ENCODE measurements around the gene CASP10. TPM values are rescaled to one million over a fixed set of nuclear protein-coding genes. Genes with fewer than 3 reads are reported as not detected.
"Not testable (repeated sequence)": the region's sequence is repeated elsewhere in the genome, so short reads cannot be mapped to it uniquely, and the experiment has no call there.

CASP10 gene
- total RNA-seq, 1 donor from 2014 or later, result 2.6 TPM

DNA sequence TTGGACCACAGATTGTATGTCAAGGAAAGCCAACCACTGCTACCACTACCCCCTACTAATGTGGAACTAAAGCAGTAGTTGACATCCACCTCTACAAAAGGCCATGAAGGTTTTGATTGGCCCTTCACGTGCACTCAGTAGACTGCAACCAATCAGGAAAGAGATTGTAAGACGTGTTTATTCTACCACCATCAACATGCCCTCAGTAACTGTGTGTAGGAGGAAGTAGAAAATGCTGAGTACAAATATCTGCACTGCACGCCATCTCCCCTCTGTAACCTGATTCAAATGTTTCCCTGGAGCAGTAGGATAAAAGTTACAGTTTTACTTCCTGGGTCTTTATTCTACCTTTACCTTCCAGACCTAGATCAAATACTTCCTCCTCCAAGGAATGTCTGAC, 2.9 kb upstream of the CASP10 start:
- Histone ChIP-seq H3K27me3 (ENCODE audit: control insufficient read depth, insufficient read depth, low read length) (no peaks in the 10 kb centered on the region), H3K4me3 (ENCODE audit: low read depth, low read length) (no peak overlapping the region), H3K36me3 (ENCODE audit: control insufficient read depth, insufficient read depth, low read length) (no peaks in the 10 kb centered on the region)
- no peak for FAIRE-seq
- DNase-seq (ENCODE audit: low read depth), result no peak
- TF ChIP-seq, protein P1, sequence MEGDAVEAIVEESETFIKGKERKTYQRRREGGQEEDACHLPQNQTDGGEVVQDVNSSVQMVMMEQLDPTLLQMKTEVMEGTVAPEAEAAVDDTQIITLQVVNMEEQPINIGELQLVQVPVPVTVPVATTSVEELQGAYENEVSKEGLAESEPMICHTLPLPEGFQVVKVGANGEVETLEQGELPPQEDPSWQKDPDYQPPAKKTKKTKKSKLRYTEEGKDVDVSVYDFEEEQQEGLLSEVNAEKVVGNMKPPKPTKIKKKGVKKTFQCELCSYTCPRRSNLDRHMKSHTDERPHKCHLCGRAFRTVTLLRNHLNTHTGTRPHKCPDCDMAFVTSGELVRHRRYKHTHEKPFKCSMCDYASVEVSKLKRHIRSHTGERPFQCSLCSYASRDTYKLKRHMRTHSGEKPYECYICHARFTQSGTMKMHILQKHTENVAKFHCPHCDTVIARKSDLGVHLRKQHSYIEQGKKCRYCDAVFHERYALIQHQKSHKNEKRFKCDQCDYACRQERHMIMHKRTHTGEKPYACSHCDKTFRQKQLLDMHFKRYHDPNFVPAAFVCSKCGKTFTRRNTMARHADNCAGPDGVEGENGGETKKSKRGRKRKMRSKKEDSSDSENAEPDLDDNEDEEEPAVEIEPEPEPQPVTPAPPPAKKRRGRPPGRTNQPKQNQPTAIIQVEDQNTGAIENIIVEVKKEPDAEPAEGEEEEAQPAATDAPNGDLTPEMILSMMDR (IDR thresholded peaks at IDR 0.05; ENCODE audit: insufficient read depth, low read length, severe bottlenecking), result no peak

DNA sequence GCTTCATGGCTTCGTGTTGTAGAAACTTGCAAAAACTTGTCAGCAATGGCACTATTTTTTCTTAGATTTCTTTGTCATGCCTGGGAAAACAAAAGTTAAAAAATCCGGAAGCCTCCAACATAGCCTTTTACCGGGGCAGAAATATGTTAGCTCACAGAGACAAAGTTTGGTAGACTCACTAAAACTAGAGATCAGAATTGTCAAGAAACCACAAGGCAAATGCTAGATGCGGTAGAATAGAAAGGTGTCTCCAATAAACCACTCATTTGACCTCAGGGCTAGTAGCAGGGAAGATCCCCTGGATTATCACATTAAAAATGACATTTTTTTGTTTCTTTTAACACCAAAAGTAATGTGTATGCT, 405 bp downstream of the CASP10 start:
- H3K4me3 ChIP-seq (ENCODE audit: low read depth, low read length), result peak overlapping the region; percentile 48
- H3K36me3 ChIP-seq (ENCODE audit: control insufficient read depth, insufficient read depth, low read length), result no peaks in the 10 kb centered on the region
- TF ChIP-seq, protein P1 (IDR thresholded peaks at IDR 0.05; ENCODE audit: insufficient read depth, low read length, severe bottlenecking), result no peak
- DNase-seq (ENCODE audit: low read depth), result no peak
- no peak for FAIRE-seq
- no peaks in the 10 kb centered on the region for H3K27me3 ChIP-seq (ENCODE audit: control insufficient read depth, insufficient read depth, low read length)

DNA sequence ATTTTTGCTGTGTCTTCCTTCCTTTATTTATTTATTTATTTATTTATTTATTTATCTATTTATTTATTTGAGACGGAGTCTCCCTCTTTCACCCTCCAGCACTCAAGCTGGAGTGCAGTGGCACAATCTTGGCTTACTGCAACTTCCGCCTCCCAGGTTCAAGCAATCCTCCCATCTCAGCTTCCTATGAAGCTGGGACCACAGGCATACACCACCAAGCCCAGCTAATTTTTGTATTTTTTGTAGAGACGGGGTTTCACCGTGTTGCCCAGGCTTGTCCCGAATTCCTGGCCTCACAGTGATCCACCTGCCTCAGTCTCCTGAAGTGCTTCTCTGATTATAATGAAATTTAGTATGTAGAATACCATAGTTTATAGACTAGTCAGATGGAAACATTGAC, 894 bp downstream of the CASP10 start:
- H3K27me3 ChIP-seq (ENCODE audit: control insufficient read depth, insufficient read depth, low read length); FAIRE-seq; H3K36me3 ChIP-seq (ENCODE audit: control insufficient read depth, insufficient read depth, low read length): not testable (repeated sequence)
- peak overlapping the region; percentile 48 for H3K4me3 ChIP-seq (ENCODE audit: low read depth, low read length)
- DNase-seq (ENCODE audit: low read depth), result peak; percentile 24

DNA sequence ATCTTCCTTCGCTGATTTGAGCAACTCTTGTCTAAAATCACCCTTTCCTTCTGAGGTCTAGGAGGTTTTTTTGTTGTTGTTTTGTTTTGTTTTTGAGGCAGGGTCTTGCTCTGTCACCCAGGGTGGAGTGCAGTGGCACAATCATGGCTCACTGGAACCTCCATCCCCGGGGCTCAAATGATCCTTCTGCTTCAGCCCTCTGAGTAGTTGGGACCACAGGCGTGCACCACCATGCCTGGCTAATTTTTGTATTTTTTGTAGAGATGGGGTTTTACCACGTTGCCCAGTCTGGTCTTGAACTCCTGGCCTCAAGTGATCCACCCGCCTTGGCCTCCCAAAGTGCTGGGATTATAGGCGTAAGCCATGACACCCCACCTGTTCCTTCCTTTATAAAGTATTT, 1.3 kb downstream of the CASP10 start:
- not testable (repeated sequence) for FAIRE-seq; H3K27me3 ChIP-seq (ENCODE audit: control insufficient read depth, insufficient read depth, low read length); DNase-seq (ENCODE audit: low read depth); H3K36me3 ChIP-seq (ENCODE audit: control insufficient read depth, insufficient read depth, low read length)
- peak overlapping the region; percentile 48 for H3K4me3 ChIP-seq (ENCODE audit: low read depth, low read length)

DNA sequence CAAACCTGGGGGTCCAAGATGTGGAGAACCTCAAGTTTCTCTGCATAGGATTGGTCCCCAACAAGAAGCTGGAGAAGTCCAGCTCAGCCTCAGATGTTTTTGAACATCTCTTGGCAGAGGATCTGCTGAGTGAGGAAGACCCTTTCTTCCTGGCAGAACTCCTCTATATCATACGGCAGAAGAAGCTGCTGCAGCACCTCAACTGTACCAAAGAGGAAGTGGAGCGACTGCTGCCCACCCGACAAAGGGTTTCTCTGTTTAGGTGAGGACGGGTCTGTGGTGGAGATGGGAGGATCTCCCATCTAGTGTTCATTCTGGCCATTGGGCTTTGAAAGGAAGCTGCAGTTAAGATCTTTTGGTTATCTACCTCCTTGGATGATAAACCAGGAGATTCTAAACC, 2.9 kb downstream of the CASP10 start:
- FAIRE-seq, result no peak
- DNase-seq (ENCODE audit: low read depth), result no peak
- Histone ChIP-seq H3K36me3 (ENCODE audit: control insufficient read depth, insufficient read depth, low read length) (no peaks in the 10 kb centered on the region), H3K27me3 (ENCODE audit: control insufficient read depth, insufficient read depth, low read length) (no peaks in the 10 kb centered on the region), H3K4me3 (ENCODE audit: low read depth, low read length) (no peak overlapping the region)
- TF ChIP-seq, protein P1 (IDR thresholded peaks at IDR 0.05; ENCODE audit: insufficient read depth, low read length, severe bottlenecking), result no peak

DNA sequence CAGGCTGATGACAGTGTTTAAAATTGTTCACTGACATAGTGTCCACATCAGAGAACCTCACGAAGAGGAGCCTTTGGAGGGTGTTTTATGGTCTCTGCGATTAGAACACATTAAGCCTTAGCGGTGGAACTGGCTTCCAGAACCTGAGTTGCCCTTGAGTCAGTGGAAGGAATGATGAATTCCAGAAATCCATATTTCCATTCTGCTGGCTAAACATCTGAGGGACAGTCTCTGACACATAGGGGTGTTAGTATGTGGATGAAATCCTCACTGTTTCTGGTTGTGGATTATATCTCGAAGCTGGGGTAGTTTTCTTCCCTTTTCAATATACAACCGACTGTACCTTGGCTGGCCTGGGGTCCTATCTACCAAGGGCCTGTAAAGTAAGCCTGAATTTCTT, 4.0 kb downstream of the CASP10 start:
- H3K27me3 ChIP-seq (ENCODE audit: control insufficient read depth, insufficient read depth, low read length), result no peaks in the 10 kb centered on the region
- no peak overlapping the region for H3K4me3 ChIP-seq (ENCODE audit: low read depth, low read length)
- no peak for FAIRE-seq
- H3K36me3 ChIP-seq (ENCODE audit: control insufficient read depth, insufficient read depth, low read length), result no peaks in the 10 kb centered on the region
- TF ChIP-seq, protein P1 (IDR thresholded peaks at IDR 0.05; ENCODE audit: insufficient read depth, low read length, severe bottlenecking), result no peak
- DNase-seq (ENCODE audit: low read depth), result no peak

DNA sequence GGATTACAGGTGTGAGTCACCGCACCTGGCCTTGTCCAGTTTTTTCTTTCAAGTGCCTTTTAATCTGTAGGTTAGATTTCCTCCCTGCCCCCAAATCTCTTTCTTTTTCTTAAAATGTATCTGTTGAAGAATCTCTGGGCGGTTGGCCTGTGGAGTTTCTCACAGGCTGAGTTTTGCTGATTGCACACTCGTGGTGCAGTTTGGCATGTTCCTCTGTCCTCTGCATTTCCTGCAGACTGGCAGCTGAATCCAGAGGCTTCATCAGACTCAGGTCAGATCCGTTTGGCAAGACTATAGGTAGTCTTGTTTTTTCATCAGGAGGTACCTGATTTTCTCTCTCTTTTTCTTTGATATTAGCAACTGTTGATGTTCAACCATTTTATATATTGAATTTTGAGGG, 5.5 kb downstream of the CASP10 start:
- Histone ChIP-seq H3K27me3 (ENCODE audit: control insufficient read depth, insufficient read depth, low read length) (no peaks in the 10 kb centered on the region), H3K4me3 (ENCODE audit: low read depth, low read length) (no peak overlapping the region), H3K36me3 (ENCODE audit: control insufficient read depth, insufficient read depth, low read length) (no peaks in the 10 kb centered on the region)
- FAIRE-seq (no peak), DNase-seq (ENCODE audit: low read depth) (no peak)
- TF ChIP-seq, protein P1 (IDR thresholded peaks at IDR 0.05; ENCODE audit: insufficient read depth, low read length, severe bottlenecking), result no peak
